GM21529 (cell line): ENCODE results near the gene IZUMO3.
"Not testable (repeated sequence)": the region's sequence is repeated elsewhere in the genome, so short reads cannot be mapped to it uniquely, and the experiment has no call there.

Source experiments
- ATAC-seq: cut with Tn5 transposase; IDR thresholded peaks from one replicate; pipeline ENCODE4 v1.9.1; 2021; ENCODE audit not compliant: unreplicated experiment

IZUMO3 gene

GRCh38 chr9:24545847-24546522, at the start of gene IZUMO3:
TSS of gene IZUMO3 (minus strand) at chr9:24545897. CDS start at chr9:24545649, 248 bp downstream.
- no peak for ATAC-seq

- ATAC-seq = no peak
Observed at GRCh38 chr9:24594234-24594850, 48.6 kb upstream of the IZUMO3 start.

GRCh38 chr9:24590432-24590831, 44.7 kb upstream of the IZUMO3 start:
- ATAC-seq = no peak

- no peak for ATAC-seq
Observed at GRCh38 chr9:24587883-24588282, 42.2 kb upstream of the IZUMO3 start.

- no peak for ATAC-seq
Observed at GRCh38 chr9:24582146-24583126, 36.7 kb upstream of the IZUMO3 start.

GRCh38 chr9:24580005-24580404, 34.3 kb upstream of the IZUMO3 start:
- not testable (repeated sequence) for ATAC-seq

- no peak for ATAC-seq
Observed at GRCh38 chr9:24572406-24572805, 26.7 kb upstream of the IZUMO3 start.

GRCh38 chr9:24561957-24562356, 16.3 kb upstream of the IZUMO3 start:
- no peak for ATAC-seq

- no peak for ATAC-seq
Observed at GRCh38 chr9:24553183-24553552, 7.5 kb upstream of the IZUMO3 start.

- ATAC-seq = no peak
Observed at GRCh38 chr9:24552526-24553182, 7.0 kb upstream of the IZUMO3 start.

- no peak for ATAC-seq
Observed at GRCh38 chr9:24545285-24545684, 412 bp downstream of the IZUMO3 start.

- no peak for ATAC-seq
Observed at GRCh38 chr9:24518545-24518944, 27.2 kb downstream of the IZUMO3 start.

GRCh38 chr9:24516463-24516862, 29.2 kb downstream of the IZUMO3 start:
- no peak for ATAC-seq

GRCh38 chr9:24509850-24510249, 35.8 kb downstream of the IZUMO3 start:
- no peak for ATAC-seq

GRCh38 chr9:24504521-24504920, 41.2 kb downstream of the IZUMO3 start:
- no peak for ATAC-seq

- ATAC-seq = no peak
Observed at GRCh38 chr9:24502206-24502937, 43.3 kb downstream of the IZUMO3 start.

- ATAC-seq = no peak
Observed at GRCh38 chr9:24500761-24501160, 44.9 kb downstream of the IZUMO3 start.

- no peak for ATAC-seq
Observed at GRCh38 chr9:24498632-24499031, 47.1 kb downstream of the IZUMO3 start.

- ATAC-seq = no peak
Observed at GRCh38 chr9:24497671-24498070, 48.0 kb downstream of the IZUMO3 start.
